ENCODE results near the gene MARK4. TPM values are rescaled to one million over a fixed set of nuclear protein-coding genes. Genes with fewer than 3 reads are reported as not detected.
"Not testable (repeated sequence)": the region's sequence is repeated elsewhere in the genome, so short reads cannot be mapped to it uniquely, and the experiment has no call there.

MARK4 gene
- total RNA-seq, 2 donors from 2014 or later: 12.7 to 28.6 TPM

DNA sequence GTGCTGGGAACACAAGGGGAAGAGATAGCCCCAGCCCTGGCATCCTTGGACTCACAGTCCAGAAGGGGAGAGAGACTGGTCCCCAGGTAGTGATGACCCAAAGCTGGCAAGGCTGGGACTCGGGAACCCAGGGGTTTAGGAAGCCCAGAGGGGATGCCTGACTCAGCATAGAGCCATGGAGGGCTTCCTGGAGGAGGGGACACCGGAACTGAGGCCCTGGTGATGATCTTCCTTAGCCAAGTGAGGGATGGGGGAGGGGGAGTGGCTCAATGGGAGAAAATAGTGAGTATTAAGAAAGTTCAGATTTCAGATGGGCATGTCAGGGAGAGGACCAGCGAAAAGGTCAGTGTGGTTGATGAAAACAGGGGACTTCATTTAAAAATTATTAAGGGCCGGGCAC is 32.6 kb upstream of the MARK4 start:
- no peak overlapping the region for H3K9ac ChIP-seq (ENCODE audit: low read depth in 2 of 2, low read length in 2 of 2)
- intact Hi-C loops (cut with DNase I): no loop called here
- no peak overlapping the region for H3K4me3 ChIP-seq
- no peaks in the 10 kb centered on the region for H3K9me3 ChIP-seq
- no peak overlapping the region for H3K27ac ChIP-seq
- DNase-seq: no peak
- H3K4me1 ChIP-seq: no peaks in the 10 kb centered on the region
- TF ChIP-seq, protein P1, sequence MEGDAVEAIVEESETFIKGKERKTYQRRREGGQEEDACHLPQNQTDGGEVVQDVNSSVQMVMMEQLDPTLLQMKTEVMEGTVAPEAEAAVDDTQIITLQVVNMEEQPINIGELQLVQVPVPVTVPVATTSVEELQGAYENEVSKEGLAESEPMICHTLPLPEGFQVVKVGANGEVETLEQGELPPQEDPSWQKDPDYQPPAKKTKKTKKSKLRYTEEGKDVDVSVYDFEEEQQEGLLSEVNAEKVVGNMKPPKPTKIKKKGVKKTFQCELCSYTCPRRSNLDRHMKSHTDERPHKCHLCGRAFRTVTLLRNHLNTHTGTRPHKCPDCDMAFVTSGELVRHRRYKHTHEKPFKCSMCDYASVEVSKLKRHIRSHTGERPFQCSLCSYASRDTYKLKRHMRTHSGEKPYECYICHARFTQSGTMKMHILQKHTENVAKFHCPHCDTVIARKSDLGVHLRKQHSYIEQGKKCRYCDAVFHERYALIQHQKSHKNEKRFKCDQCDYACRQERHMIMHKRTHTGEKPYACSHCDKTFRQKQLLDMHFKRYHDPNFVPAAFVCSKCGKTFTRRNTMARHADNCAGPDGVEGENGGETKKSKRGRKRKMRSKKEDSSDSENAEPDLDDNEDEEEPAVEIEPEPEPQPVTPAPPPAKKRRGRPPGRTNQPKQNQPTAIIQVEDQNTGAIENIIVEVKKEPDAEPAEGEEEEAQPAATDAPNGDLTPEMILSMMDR (IDR thresholded peaks at IDR 0.05): no peak
- no peaks in the 10 kb centered on the region for H3K36me3 ChIP-seq
- peaks cover 34% of the 10 kb centered on the region for H3K27me3 ChIP-seq

GRCh38 chr19:45218911-45219743 is 31.9 kb upstream of the MARK4 start:
- intact Hi-C loops (cut with DNase I): no loop called here
- no peaks in the 10 kb centered on the region for H3K9me3 ChIP-seq
- peaks cover 34% of the 10 kb centered on the region for H3K27me3 ChIP-seq
- no peaks in the 10 kb centered on the region for H3K4me1 ChIP-seq
- TF ChIP-seq, protein P1 (IDR thresholded peaks at IDR 0.05): no peak
- H3K4me3 ChIP-seq: no peak overlapping the region
- no peak overlapping the region for H3K9ac ChIP-seq (ENCODE audit: low read depth in 2 of 2, low read length in 2 of 2)
- no peak for DNase-seq
- H3K36me3 ChIP-seq: no peaks in the 10 kb centered on the region
- no peak overlapping the region for H3K27ac ChIP-seq

GRCh38 chr19:45222724-45223123 is 28.3 kb upstream of the MARK4 start:
- DNase-seq: no peak
- H3K36me3 ChIP-seq: no peaks in the 10 kb centered on the region
- H3K27me3 ChIP-seq: peaks cover 12% of the 10 kb centered on the region
- H3K27ac ChIP-seq: no peak overlapping the region
- H3K4me3 ChIP-seq: no peak overlapping the region
- H3K9ac ChIP-seq (ENCODE audit: low read depth in 2 of 2, low read length in 2 of 2): no peak overlapping the region
- H3K9me3 ChIP-seq: no peaks in the 10 kb centered on the region
- TF ChIP-seq, protein P1 (IDR thresholded peaks at IDR 0.05): no peak
- H3K4me1 ChIP-seq: no peaks in the 10 kb centered on the region
- intact Hi-C loops (cut with DNase I): no loop called here

GRCh38 chr19:45223879-45224278 is 27.2 kb upstream of the MARK4 start:
- no peak for DNase-seq
- Histone ChIP-seq H3K9ac (ENCODE audit: low read depth in 2 of 2, low read length in 2 of 2) (no peak overlapping the region), H3K4me3 (no peak overlapping the region), H3K9me3 (no peaks in the 10 kb centered on the region), H3K4me1 (no peaks in the 10 kb centered on the region), H3K27ac (no peak overlapping the region), H3K36me3 (no peaks in the 10 kb centered on the region), H3K27me3 (peaks cover under 1% of the 10 kb centered on the region)
- intact Hi-C loops (cut with DNase I): no loop called here
- TF ChIP-seq, protein P1 (IDR thresholded peaks at IDR 0.05): no peak

- H3K36me3 ChIP-seq: no peaks in the 10 kb centered on the region
- no peaks in the 10 kb centered on the region for H3K27me3 ChIP-seq
These were observed 26.4 kb upstream of the MARK4 start for GRCh38 chr19:45224645-45225044.

DNA sequence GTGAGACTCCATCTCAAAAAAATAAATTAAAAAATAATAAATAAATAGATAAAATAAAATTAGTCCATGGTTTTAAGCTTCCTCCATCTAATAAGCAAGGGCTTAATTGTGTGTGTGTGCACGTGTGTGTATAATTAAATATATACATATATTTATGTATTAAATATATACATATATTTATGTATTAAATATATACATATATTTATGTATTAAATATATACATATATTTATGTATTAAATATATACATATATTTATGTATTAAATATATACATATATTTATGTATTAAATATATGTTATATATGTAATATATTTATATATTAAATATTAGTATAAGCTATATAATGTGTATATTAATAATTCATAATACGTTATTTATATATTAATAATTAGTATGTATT is 22.0 kb upstream of the MARK4 start:
- H3K4me3 ChIP-seq; H3K4me1 ChIP-seq; H3K9ac ChIP-seq (ENCODE audit: low read depth in 2 of 2, low read length in 2 of 2); H3K27ac ChIP-seq; H3K36me3 ChIP-seq; intact Hi-C loops (cut with DNase I); H3K9me3 ChIP-seq; DNase-seq; H3K27me3 ChIP-seq: not testable (repeated sequence)

More at GRCh38 chr19:45224645-45225044, 26.4 kb upstream of the MARK4 start:
- no peak for DNase-seq
- TF ChIP-seq, protein P1 (IDR thresholded peaks at IDR 0.05): no peak
- intact Hi-C loops (cut with DNase I): no loop called here
- Histone ChIP-seq H3K4me3 (no peak overlapping the region), H3K27ac (no peak overlapping the region), H3K4me1 (no peaks in the 10 kb centered on the region), H3K9me3 (no peaks in the 10 kb centered on the region), H3K9ac (ENCODE audit: low read depth in 2 of 2, low read length in 2 of 2) (no peak overlapping the region)

Measured in colonic mucosa (tissue), 4 donors.